ENCODE data around the gene XXYLT1. TPM values are rescaled to one million over a fixed set of nuclear protein-coding genes. Genes with fewer than 3 reads are reported as not detected.

The XXYLT1 gene
- total RNA-seq, 1 donor from 2014 or later = 14.9 TPM

- H3K27me3 Mint-ChIP-seq (ENCODE audit: insufficient read depth) = peaks cover 6% of the 10 kb centered on the region
- intact Hi-C loops (cut with micrococcal nuclease) = no loop called here
- H3K4me1 Mint-ChIP-seq (ENCODE audit: low read depth) = peaks cover 31% of the 10 kb centered on the region
- H3K36me3 Mint-ChIP-seq (ENCODE audit: low read depth) = no peaks in the 10 kb centered on the region
- H3K27ac Mint-ChIP-seq = no peak overlapping the region
- no peak for DNase-seq (ENCODE audit: low spot score)
- no peaks in the 10 kb centered on the region for H3K9me3 Mint-ChIP-seq
- no peak overlapping the region for H3K4me3 Mint-ChIP-seq
Measured at GRCh38 chr3:195153653-195154052, 117.3 kb downstream of the XXYLT1 start.

GRCh38 chr3:195153130-195153529, 117.8 kb downstream of the XXYLT1 start:
- Mint-ChIP-seq H3K27ac (no peak overlapping the region), H3K9me3 (no peaks in the 10 kb centered on the region), H3K27me3 (ENCODE audit: insufficient read depth) (peaks cover 6% of the 10 kb centered on the region), H3K4me3 (no peak overlapping the region), H3K36me3 (ENCODE audit: low read depth) (no peaks in the 10 kb centered on the region), H3K4me1 (ENCODE audit: low read depth) (peaks cover 36% of the 10 kb centered on the region)
- no peak for DNase-seq (ENCODE audit: low spot score)
- intact Hi-C loops (cut with micrococcal nuclease) = no loop called here

- Mint-ChIP-seq H3K4me1 (ENCODE audit: low read depth) (peaks cover 43% of the 10 kb centered on the region), H3K36me3 (ENCODE audit: low read depth) (no peaks in the 10 kb centered on the region), H3K27ac (no peak overlapping the region), H3K9me3 (no peaks in the 10 kb centered on the region), H3K4me3 (no peak overlapping the region), H3K27me3 (ENCODE audit: insufficient read depth) (peaks cover 6% of the 10 kb centered on the region)
- intact Hi-C loops (cut with micrococcal nuclease) = no loop called here
- DNase-seq (ENCODE audit: low spot score) = no peak
Measured at GRCh38 chr3:195151866-195152541, 119.0 kb downstream of the XXYLT1 start.

GRCh38 chr3:195151402-195151801, 119.6 kb downstream of the XXYLT1 start:
- Mint-ChIP-seq H3K27ac (no peak overlapping the region), H3K4me1 (ENCODE audit: low read depth) (peaks cover 43% of the 10 kb centered on the region), H3K36me3 (ENCODE audit: low read depth) (no peaks in the 10 kb centered on the region), H3K27me3 (ENCODE audit: insufficient read depth) (peaks cover 6% of the 10 kb centered on the region), H3K4me3 (no peak overlapping the region), H3K9me3 (no peaks in the 10 kb centered on the region)
- intact Hi-C loops (cut with micrococcal nuclease) = no loop called here
- no peak for DNase-seq (ENCODE audit: low spot score)

- Mint-ChIP-seq H3K4me1 (ENCODE audit: low read depth) (peaks cover 43% of the 10 kb centered on the region), H3K27ac (peak overlapping the region; percentile 81), H3K9me3 (no peaks in the 10 kb centered on the region), H3K36me3 (ENCODE audit: low read depth) (no peaks in the 10 kb centered on the region), H3K27me3 (ENCODE audit: insufficient read depth) (peaks cover 6% of the 10 kb centered on the region), H3K4me3 (peak overlapping the region; percentile 63)
- DNase-seq (ENCODE audit: low spot score) = peak; percentile 8
- intact Hi-C loops (cut with micrococcal nuclease) = no loop called here
Measured at GRCh38 chr3:195150181-195151118, 120.5 kb downstream of the XXYLT1 start.

GRCh38 chr3:195149292-195150030, 121.5 kb downstream of the XXYLT1 start:
- Mint-ChIP-seq H3K4me1 (ENCODE audit: low read depth) (peaks cover 43% of the 10 kb centered on the region), H3K27me3 (ENCODE audit: insufficient read depth) (peaks cover 6% of the 10 kb centered on the region), H3K9me3 (no peaks in the 10 kb centered on the region), H3K27ac (no peak overlapping the region), H3K36me3 (ENCODE audit: low read depth) (no peaks in the 10 kb centered on the region), H3K4me3 (peak overlapping the region; percentile 12)
- no peak for DNase-seq (ENCODE audit: low spot score)
- intact Hi-C loops (cut with micrococcal nuclease) = loop anchor here (5.0 kb wide), 2 partner anchors 43 to 462 kb away; partner anchors contain the start of gene FAM43A

- Mint-ChIP-seq H3K4me3 (peak overlapping the region; percentile 82), H3K36me3 (ENCODE audit: low read depth) (no peaks in the 10 kb centered on the region), H3K4me1 (ENCODE audit: low read depth) (peaks cover 43% of the 10 kb centered on the region), H3K9me3 (no peaks in the 10 kb centered on the region), H3K27me3 (ENCODE audit: insufficient read depth) (peaks cover 6% of the 10 kb centered on the region), H3K27ac (no peak overlapping the region)
- DNase-seq (ENCODE audit: low spot score) = no peak
- intact Hi-C loops (cut with micrococcal nuclease) = loop anchor here (5.0 kb wide), 2 partner anchors 44 to 461 kb away; partner anchors contain the start of gene FAM43A
Measured at GRCh38 chr3:195148549-195148948, 122.4 kb downstream of the XXYLT1 start.

- Mint-ChIP-seq H3K4me3 (peak overlapping the region; percentile 82), H3K27me3 (ENCODE audit: insufficient read depth) (peaks cover 6% of the 10 kb centered on the region), H3K4me1 (ENCODE audit: low read depth) (peaks cover 43% of the 10 kb centered on the region), H3K27ac (peak overlapping the region; percentile 22), H3K9me3 (no peaks in the 10 kb centered on the region), H3K36me3 (ENCODE audit: low read depth) (no peaks in the 10 kb centered on the region)
- DNase-seq (ENCODE audit: low spot score) = peak; percentile 55
- intact Hi-C loops (cut with micrococcal nuclease) = loop anchor here (1.0 to 5.0 kb wide), 3 partner anchors 18 to 460 kb away; partner anchors contain the start of gene FAM43A
Measured at GRCh38 chr3:195147649-195148080, 123.3 kb downstream of the XXYLT1 start.

GRCh38 chr3:195146131-195146530, 124.8 kb downstream of the XXYLT1 start:
- Mint-ChIP-seq H3K9me3 (peaks cover 13% of the 10 kb centered on the region), H3K36me3 (ENCODE audit: low read depth) (peaks cover 2% of the 10 kb centered on the region), H3K4me1 (ENCODE audit: low read depth) (peaks cover 36% of the 10 kb centered on the region), H3K4me3 (no peak overlapping the region), H3K27ac (no peak overlapping the region), H3K27me3 (ENCODE audit: insufficient read depth) (no peaks in the 10 kb centered on the region)
- no peak for DNase-seq (ENCODE audit: low spot score)
- intact Hi-C loops (cut with micrococcal nuclease) = loop anchor here (5.0 kb wide), 2 partner anchors 46 to 459 kb away; partner anchors contain the start of gene FAM43A

GRCh38 chr3:195145579-195145978, 125.4 kb downstream of the XXYLT1 start:
- DNase-seq (ENCODE audit: low spot score) = no peak
- H3K27ac Mint-ChIP-seq = no peak overlapping the region
- intact Hi-C loops (cut with micrococcal nuclease) = loop anchor here (5.0 kb wide), 2 partner anchors 47 to 458 kb away; partner anchors contain the start of gene FAM43A
- peaks cover 19% of the 10 kb centered on the region for H3K9me3 Mint-ChIP-seq
- H3K36me3 Mint-ChIP-seq (ENCODE audit: low read depth) = peaks cover 2% of the 10 kb centered on the region
- H3K27me3 Mint-ChIP-seq (ENCODE audit: insufficient read depth) = no peaks in the 10 kb centered on the region
- peaks cover 32% of the 10 kb centered on the region for H3K4me1 Mint-ChIP-seq (ENCODE audit: low read depth)
- no peak overlapping the region for H3K4me3 Mint-ChIP-seq

- intact Hi-C loops (cut with micrococcal nuclease) = no loop called here
Measured at GRCh38 chr3:195143221-195143620, 127.7 kb downstream of the XXYLT1 start.

GRCh38 chr3:195142519-195142918, 128.4 kb downstream of the XXYLT1 start:
- peaks cover 1% of the 10 kb centered on the region for H3K27me3 Mint-ChIP-seq (ENCODE audit: insufficient read depth)
- H3K27ac Mint-ChIP-seq = no peak overlapping the region
- peaks cover 1% of the 10 kb centered on the region for H3K4me1 Mint-ChIP-seq (ENCODE audit: low read depth)
- no peak overlapping the region for H3K4me3 Mint-ChIP-seq
- H3K9me3 Mint-ChIP-seq = peaks cover 24% of the 10 kb centered on the region
- peaks cover 4% of the 10 kb centered on the region for H3K36me3 Mint-ChIP-seq (ENCODE audit: low read depth)
- intact Hi-C loops (cut with micrococcal nuclease) = no loop called here
- no peak for DNase-seq (ENCODE audit: low spot score)

More at GRCh38 chr3:195143221-195143620, 127.7 kb downstream of the XXYLT1 start:
- Mint-ChIP-seq H3K36me3 (ENCODE audit: low read depth) (peaks cover 4% of the 10 kb centered on the region), H3K9me3 (peaks cover 24% of the 10 kb centered on the region), H3K27ac (no peak overlapping the region), H3K27me3 (ENCODE audit: insufficient read depth) (peaks cover 1% of the 10 kb centered on the region), H3K4me3 (no peak overlapping the region), H3K4me1 (ENCODE audit: low read depth) (peaks cover 8% of the 10 kb centered on the region)
- DNase-seq (ENCODE audit: low spot score) = no peak
